Germinal center (tissue), 1 donor: ENCODE measurements around the gene DPF3.

Experiments used
- DNase-seq: peaks from one replicate; pipeline ENCODE4 v3.0.0; 2012; ENCODE audit warnings: mixed read lengths, low spot score

DPF3 gene

DNA sequence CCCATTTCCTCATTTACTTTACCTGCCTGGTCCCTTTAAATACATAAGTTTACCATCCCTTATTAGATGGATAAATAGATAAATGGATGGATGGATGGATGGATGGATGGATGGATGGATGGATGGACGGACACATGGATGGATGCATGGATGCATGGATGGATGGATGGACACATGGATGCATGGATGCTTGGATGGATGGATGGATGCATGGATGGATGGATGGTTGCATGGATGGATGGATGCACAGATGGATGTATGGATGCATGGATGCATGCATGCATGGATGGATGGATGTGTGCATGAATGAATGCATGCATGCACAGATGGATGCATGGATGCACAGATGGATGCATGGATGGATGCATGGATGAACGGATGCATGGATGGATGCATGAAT lies 93.6 kb downstream of the DPF3 start:
- no peak for DNase-seq

DNA sequence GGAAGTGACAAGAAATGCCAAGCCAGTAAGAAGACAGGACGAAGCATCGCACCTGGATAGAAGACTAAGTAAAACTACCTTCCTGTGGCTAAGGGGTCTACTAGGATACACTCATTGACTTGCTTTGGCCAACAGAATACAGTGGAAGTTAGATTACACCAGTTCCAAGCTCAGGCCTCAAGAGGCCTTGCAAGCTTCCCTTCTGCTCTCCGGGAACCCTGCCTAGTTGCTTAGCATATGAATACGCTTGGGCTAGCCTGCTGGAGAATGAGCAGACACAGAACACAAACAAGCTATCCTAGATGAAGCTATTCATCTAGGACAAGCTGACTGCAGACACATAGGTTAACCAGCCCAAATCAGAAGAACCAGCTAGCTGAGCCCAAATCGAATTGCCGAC lies 97.0 kb downstream of the DPF3 start:
- DNase-seq, result no peak

DNA sequence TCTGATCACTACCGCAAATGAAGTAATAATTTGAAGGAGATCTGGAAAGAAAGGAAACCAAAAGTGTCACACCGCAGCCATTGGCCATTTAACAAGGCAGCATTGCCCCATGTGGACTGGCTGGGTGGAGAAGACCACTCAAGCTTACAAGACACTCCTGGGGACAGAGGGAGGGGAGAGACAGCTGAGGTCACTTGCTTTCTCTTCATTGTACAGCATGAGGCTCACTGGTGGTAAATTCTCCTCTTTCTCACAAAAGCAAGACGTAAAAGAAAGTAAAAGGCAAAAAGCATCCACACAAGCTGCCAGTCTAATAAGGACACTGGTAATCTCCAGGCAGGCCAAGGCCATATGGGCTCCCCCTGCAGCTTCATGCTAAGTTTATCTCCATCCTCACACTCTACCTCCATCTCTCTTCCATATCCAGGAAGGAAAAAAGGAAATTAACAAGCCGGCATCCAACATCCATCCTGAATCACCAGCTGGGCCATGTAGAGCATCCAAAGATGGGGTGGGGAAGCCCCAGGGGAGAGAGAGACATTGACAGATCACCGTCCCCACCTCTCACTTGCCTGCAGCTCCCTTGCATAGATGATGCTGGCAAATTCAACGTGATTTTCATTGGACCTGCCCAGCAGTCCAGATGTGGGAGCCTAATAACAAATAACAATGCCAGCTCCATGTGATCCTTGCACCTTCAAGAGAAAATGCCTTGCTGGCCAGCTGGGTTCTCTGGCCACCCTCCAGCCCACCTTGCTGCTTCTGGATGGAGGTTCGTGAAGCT lies 100.6 kb downstream of the DPF3 start:
- DNase-seq, result no peak

DNA sequence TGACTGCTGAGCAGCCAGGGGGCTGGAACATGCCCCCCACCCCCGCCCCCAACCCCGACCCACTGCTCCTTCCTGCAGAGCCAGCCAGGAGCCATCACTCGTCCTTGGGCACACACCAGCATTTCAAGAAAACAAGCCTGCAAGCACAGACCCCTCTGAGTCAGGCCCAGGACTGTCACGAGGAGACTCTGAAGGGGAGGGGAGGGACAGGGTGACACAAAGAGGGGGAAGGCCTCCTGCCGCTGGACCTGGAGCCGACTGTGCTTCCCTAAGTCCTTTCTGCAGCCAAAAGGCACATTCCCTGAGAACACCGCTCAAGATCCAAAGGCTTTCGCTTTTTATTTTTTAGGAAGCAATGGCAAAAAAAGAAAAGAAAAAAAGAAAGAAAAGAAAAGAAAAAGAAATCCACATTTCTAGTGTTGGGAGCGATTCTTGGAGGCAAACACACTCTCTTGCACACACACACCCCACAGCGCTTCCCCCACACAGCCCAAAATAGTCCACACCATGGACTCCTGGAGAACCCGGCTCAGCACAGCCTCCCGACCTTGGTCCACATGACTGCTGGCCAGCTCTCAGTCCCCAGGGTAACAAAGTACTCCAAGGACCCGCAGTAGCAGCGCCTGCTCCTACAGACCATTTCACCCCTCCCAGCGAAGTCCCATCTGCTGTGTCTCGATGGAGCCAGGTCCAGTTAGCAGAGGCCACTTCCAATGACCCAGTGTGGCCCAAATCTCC lies 101.7 kb downstream of the DPF3 start:
- no peak for DNase-seq

DNA sequence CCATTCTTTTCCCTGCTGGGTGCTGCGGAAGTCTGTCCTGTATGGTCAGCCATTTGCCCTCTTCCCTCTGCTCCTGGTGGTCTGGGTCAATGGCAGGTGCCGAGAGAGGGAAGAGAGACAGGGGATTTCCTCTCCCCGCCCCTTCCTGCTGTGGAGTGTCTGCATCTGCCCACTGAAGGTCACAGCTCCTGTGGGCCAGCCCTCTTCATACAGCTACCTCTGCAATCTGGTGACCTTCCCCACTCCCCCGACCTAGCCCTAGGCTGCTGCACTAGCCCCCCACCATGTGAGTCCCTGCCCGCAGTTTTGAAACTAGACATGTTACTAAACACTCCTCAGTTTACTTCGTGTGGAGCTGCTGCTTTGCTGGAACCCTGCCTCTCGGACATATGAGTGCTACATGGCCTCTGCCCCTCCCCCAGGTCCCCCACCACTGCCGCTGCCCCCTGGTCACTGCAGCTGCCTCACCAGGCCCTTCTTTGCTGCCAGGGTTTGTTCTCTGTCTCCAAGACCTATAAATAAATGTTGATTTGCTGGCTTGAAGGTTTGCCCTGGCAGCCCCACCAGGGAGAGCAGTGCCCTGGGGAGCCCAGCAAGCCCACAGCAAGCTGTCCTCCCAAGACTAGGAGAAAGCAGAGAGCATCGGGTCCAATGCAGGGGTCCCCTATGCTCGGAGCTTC lies 102.9 kb downstream of the DPF3 start:
- no peak for DNase-seq

DNA sequence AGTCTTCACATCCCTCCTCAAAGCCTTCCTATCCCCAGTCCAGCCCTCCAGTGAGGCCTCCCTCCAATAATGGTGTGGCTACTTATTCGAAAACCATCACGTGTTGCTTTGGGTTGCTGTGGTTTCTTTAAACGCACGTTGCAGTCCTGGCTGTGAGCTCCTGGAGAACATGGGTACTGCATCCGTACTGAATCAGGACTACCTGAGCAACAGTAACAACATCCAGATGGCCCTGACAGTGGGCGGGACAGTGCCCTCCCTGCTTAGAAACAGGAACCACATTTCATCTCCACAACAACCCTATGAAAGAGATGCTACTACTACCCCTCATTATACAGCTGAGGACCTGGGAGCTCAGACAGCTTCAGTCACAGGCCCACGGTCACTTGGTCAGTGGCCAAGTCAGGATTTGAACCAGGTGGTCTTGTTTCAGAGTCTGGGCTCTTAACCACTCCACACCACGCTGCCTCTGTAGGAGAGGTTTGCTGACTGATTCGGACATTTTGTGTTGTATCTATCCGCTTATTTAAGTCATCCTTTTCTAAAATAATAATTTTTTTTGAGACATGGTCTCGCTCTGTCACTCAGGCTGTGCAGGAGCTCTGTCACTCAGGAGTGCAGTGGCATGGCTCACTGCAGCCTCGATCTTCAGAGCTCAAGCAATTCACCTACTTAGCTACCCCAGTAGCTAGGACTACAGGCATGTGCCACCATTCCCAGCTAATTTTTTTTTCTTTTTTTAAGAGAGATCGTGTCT lies 104.8 kb downstream of the DPF3 start:
- DNase-seq, result no peak

DNA sequence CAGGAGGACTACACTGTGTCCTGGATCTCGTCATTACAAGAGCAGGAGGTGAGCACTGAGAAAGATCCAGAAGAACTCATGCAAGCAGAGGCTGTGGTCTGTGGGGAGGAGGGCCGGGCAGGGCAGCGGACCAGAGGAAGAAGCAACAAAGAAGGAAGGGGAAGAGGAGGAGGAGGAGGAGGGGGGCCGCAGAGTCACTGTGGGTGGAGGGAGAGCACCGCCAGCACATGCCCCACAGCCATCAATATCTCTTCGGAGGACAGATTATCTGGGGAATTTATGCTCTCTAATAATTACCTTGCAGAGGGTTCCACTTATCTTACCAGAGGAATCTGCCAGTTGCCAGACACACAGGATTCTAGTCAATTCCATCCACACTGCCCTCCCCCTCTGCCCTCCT lies 105.6 kb downstream of the DPF3 start:
- DNase-seq, result no peak

DNA sequence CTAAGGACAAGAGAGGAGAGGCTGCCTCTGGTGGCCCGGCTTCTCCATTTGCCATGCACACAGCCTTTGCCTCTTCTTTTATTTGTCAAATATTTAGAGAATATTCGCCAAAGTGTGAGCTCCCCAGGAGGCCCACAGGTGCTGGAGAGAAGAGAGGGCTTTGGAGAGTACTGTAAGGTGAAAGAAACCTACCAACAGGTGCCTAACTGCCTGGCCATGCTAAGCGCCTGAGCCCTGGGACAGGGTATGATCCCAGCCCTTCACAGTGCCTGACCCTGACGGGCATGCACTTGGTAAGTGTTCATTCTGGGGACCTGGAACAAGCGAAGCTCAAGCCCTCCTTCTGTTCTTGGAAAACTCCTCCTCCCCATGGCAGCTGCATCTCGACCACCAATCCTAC lies 106.1 kb downstream of the DPF3 start:
- DNase-seq, result no peak

DNA sequence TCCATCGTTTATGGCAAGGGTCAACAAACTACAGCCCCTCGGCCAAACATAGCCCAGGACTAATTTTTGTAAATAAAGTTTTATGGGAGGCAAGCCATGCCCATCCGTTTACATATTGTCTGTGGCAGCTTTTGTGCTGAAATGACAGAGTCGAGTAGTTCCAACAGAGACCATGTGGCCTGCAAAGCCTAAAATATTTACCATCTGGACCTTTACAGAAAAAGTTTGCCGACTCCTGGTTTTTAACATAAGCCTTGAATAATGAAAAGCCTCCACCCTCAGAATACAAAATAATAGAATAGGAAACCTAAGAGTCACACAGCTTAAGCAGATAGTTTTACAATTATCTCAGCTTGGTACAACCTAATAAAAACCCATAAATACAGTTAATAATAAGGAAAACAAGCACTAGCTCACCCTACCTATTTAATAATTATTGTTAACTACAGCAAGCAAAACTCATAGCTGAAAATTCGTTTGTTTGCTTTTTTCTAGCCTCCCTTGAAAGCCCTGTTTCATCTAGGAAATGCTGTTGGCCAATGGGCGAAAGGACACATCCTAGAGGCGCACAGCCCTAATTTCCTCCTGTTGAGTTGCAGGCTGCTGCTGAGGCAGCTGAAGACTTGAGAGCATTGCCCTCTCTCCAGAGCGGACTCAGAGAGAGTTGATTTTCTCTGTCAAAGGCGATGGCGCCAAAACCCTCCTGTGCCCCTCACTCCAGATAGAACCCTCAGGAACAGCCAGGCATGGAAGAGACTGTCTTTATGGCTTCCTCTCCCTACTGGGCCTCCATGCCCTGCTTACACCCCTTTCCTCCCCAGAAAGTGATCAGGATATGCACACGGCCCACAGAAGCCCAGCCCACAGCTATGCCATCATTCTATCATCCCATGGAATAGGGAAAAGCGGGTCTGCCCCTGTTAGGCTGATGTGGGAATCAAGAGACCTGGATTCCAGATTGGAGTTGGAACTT lies 107.2 kb downstream of the DPF3 start:
- no peak for DNase-seq

DNA sequence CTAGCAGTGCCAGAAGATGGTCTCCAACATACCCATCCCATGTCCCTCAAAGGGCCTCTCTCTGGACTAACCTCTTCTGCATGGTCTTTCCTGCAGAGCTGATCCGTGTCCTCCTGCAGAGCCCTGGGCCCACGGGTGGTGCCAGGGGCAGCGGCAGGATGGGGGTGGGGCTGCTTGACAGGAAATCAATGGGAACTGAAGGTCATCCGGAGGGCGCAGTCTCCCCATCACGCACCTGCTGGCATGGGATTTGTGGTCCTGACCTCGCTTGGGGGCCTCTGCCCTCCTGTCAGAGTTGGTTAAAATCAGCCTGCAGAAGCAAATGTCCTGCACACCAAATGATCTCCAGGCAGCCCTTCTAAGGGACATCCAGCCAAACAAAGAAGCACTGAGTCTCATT lies 110.2 kb downstream of the DPF3 start:
- no peak for DNase-seq

DNA sequence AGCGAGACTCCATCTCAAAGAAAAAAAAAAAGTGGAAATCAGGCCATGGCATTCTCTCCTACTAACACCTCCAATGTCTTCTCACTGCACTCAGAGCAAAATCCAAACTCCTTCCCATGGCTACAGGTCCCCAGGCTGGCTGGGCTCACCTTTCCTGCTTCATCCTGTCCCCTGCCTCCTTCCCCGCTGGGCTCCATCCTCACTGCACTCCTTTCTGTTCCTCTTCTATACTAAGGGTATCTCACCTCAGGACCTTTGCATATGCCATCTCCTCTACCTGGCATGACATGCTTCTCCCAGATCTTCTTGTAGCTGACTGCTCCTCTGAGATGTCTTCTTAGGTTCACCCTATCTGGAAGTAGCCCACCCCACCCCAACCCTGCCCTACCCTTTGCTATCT lies 111.1 kb downstream of the DPF3 start:
- DNase-seq, result no peak

DNA sequence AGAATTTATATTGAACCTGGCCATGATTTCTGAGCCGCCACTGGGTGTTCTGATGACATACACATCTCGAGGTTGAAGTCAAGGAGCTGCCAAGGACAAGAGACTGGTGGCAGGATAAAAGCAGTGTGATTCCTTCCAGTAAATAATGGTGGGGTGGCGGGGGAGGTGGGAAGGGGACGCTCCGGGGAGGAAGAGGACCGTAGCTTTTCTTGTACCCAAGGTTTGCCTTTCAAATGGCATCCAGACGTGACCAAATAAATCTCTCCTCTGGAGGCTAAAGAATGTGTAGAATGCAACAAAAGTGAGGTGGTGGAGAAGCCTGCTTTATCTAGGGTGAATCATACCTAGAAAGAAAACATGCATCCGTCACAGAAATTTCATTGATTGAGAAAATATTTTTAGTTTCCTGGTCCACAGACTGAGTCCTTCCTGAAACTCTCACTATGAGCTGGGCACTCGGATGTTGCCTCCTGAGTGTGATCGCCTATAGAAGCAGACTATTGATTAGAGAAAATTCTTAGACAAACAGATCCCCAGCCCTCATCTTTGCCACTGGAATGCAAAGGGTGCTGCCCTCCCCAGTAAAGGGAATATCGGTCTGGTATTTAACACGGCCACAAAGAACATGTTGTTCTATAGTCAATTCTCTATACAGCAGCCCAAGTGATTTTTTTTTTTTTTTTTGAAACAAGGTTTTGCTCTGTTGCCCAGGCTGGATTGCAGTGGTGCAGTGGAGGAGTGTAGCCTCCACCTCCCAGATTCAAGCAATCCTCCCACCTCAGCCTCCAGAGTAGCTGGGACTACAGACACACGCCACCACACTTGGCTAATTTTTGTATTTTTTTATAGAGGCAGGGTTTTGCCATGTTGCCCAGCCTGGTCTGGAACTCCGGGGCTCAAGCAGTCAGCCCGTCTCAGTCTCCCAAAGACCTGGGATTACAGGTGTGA lies 112.1 kb downstream of the DPF3 start:
- DNase-seq, result no peak

DNA sequence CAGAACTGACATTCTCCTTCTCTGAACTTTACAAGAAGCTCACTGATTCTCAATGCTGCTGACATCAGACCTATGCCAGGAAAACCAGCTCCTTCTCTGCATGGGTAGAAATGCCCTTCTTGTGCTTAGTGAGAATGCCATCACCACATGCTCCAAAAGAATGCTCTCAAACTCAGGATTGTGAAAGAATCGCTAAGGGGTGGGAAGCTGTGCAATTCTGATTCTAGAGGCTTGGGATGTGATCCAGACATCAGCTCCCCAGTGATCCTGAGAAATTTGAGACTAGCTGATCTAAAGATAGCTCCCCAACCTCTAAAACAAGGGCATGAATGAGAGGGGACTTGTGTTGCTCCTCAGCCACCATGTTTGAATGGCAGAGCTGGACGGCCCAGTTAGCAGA lies 113.2 kb downstream of the DPF3 start:
- DNase-seq, result no peak

DNA sequence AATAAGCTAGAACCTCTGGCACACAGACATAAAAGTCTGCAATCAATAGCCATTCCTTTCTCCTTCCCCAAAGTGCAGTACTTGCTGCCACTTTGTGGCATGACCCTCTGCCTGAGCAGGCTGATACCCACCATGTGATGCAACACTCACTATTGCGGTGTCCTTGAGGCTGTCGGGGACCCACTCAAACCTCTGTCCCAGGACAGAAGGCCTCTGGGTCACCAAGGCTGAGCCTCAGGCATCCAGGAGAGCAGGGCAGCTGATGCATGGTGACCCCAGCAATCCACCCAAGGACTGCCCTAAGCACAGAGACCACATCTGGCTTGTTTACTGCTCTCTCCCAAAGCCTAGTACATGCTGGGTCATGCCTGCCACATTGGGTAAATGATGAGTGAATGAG lies 114.2 kb downstream of the DPF3 start:
- no peak for DNase-seq

DNA sequence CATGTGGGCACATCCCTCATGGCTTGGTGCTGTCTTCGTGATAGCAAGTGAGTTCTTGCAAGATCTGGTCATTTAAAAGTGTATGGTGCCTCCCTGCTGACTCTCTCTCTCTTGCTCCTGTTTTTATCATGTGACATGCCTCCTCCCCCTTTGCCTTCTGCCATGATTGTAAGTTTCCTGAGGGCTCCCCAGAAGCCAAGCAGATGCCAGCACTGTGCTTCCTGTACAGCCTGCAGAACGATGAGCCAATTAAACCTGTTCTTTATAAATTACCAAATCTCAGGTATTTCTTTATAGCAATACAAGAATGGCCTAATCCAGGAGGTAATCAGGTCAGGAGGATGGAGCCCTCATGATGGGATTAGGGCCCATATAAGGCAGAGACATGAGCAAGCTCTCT lies 116.3 kb downstream of the DPF3 start:
- DNase-seq, result no peak

DNA sequence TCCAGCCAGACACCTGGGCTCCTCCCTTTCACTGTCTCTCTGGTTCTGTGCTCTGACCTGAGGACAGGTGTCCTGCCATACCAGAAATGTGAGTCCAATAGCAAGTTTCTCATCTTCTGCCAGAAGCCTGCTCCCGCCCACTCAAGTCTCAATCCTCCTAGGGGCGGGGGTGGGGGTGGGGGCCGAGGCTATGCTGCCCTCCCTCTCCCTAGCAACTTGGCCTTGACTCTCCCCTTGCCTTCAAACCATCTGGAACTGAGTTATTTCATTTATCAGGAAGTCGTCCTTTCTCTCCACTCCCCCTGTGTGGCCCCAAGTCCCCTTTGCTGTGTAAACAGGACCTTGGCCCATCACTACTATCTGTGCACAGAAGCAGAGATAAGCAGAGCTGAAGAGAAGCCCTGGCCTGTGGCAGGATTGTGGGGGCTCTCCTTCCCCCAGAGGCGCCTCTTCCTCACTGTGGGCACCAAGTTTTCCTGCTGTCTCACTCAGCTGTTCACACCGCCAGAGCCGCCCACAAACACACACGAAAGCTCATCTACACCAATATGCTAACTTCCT lies 117.1 kb downstream of the DPF3 start:
- DNase-seq, result no peak

DNA sequence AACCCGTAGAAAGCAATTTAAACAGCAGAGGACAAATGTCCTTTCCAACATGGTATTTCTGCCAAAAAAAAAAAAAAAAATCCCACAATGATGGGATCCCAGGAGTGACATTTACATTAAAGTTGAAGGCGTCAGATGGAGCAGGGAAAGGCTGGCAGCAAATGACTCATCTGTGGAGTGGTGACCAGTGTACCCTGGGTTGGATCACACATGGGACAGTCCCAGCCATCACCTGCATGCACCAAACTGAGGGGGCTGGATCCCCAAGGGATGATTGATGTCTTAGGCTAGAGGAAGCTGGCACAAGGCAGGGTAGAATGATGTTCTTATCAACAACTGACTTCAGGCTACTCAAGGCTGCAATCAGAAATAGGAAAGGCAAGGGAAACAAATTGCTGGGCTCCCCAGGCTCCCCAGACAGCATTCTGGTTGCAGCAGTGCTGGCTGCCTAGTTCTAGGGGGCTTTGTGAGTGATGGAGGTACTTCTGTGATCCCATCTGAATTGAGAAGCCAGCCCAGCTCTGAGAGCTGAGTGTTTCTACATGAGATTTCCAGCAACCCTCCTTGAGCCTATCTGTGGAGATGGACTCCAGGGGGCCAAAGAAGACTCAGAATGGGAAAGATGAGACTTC lies 117.9 kb downstream of the DPF3 start:
- no peak for DNase-seq

DNA sequence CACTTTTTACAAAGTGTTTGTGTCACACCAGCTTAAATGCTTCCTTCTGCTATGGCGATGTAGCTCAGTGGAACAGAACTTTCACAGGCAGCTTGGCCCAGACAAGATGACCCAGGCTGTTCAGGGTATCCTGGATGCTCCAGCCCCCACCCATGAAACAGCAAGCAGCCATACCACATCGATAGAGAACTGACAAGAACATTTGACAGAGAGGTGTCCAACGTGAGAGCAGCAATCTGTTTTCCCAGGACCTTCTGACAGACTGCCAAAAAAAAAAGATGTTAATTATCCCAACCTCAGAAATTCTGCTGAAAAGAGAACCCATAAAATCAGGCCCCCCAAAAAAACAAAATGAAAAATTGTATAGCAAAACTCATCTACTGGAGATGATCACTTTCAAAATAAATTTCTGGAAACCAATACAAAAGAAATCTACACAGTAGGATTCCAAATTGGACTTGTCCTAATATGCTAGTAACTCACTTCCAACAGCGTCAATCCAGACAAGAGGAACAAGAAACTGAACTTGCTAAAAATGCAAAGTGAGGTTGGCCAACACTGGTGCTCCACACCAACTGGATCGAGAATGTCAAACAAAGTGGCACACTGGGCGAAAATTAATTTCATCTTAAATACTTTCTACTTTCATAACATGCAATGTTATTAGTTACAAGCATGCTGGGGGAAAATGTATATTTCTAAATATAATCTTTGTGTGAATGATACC lies 118.8 kb downstream of the DPF3 start:
- DNase-seq, result no peak

DNA sequence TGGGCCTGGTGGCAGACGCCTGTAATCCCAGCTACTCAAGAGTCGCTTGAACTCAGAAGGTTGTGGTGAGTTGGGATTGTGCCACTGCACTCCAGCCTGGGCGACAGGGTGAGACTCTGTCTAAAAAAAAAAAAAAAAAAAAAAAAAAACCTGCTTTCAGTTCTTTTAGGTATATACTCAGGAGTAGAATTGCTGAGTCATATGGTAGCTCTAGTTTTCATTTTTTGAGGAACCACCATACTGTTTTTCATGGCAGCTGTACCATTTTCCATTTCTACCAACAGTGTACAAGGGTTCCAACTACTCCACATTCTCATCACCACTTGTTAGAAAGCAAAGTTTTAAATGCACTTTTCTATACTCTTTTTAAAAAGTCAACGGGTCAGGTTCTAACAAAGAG lies 119.8 kb downstream of the DPF3 start:
- DNase-seq, result no peak
